ENCODE measurements around the gene PPP1R2.
A peak's percentile ranks its signal among the peaks of the same experiment; 100 is the strongest.

PPP1R2 gene

DNA sequence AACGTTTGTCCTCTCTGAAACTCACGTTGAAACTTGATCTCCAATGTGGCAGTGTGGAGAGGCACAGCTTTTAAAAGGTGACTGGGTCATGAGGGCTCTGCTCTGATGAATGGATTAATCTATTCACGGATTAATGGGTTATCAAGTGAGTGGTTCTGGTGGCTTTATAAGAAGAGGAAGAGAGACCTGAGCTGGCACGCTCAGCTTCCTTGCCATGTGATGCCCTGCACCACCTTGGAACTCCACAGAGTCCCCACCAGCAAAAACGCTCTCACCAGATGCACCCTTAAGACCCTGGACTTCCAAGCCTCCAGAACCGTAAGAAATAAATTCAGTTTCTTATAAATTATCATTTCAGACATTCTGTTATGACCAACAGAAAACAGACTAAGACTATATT is 2.6 kb downstream of the PPP1R2 start:
- no peaks in the 10 kb centered on the region for H3K9me3 ChIP-seq (ENCODE audit: insufficient read depth, low read depth, low read length)
- peak overlapping the region; percentile 92 for H3K4me2 ChIP-seq (ENCODE audit: low read depth, low read length, poor library complexity, severe bottlenecking)
- H3K27me3 ChIP-seq (ENCODE audit: insufficient read depth, low read length, poor library complexity, severe bottlenecking), result no peaks in the 10 kb centered on the region
- H3K36me3 ChIP-seq (ENCODE audit: insufficient read depth, low read length), result no peaks in the 10 kb centered on the region
- peaks cover 50% of the 10 kb centered on the region for H4K20me1 ChIP-seq (ENCODE audit: insufficient read depth, low read length, poor library complexity, severe bottlenecking)
- no peaks in the 10 kb centered on the region for H3F3A ChIP-seq (ENCODE audit: low read depth)
- no peak for TF ChIP-seq EZH2phosphoT487 (IDR thresholded peaks at IDR 0.05; ENCODE audit: borderline replicate concordance)
- TF ChIP-seq, protein P1, sequence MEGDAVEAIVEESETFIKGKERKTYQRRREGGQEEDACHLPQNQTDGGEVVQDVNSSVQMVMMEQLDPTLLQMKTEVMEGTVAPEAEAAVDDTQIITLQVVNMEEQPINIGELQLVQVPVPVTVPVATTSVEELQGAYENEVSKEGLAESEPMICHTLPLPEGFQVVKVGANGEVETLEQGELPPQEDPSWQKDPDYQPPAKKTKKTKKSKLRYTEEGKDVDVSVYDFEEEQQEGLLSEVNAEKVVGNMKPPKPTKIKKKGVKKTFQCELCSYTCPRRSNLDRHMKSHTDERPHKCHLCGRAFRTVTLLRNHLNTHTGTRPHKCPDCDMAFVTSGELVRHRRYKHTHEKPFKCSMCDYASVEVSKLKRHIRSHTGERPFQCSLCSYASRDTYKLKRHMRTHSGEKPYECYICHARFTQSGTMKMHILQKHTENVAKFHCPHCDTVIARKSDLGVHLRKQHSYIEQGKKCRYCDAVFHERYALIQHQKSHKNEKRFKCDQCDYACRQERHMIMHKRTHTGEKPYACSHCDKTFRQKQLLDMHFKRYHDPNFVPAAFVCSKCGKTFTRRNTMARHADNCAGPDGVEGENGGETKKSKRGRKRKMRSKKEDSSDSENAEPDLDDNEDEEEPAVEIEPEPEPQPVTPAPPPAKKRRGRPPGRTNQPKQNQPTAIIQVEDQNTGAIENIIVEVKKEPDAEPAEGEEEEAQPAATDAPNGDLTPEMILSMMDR (conservative IDR thresholded peaks at IDR 0.05; ENCODE audit: low read length), result no peak
- peaks cover 53% of the 10 kb centered on the region for H3K4me1 ChIP-seq (ENCODE audit: insufficient read depth, low read length, poor library complexity, severe bottlenecking)
- peak overlapping the region; percentile 82 for H3K9ac ChIP-seq (ENCODE audit: low read depth, low read length, poor library complexity, severe bottlenecking)
- peaks cover 74% of the 10 kb centered on the region for H3K79me2 ChIP-seq (ENCODE audit: insufficient read depth, low read length)
- no peaks in the 10 kb centered on the region for H3K9me2 ChIP-seq (replicated peaks; ENCODE audit: low read depth, low read length)
- H3K4me3 ChIP-seq (ENCODE audit: low read length, poor library complexity, severe bottlenecking), result peak overlapping the region; percentile 96
- H2AFZ ChIP-seq (ENCODE audit: low read length), result no peak overlapping the region

DNA sequence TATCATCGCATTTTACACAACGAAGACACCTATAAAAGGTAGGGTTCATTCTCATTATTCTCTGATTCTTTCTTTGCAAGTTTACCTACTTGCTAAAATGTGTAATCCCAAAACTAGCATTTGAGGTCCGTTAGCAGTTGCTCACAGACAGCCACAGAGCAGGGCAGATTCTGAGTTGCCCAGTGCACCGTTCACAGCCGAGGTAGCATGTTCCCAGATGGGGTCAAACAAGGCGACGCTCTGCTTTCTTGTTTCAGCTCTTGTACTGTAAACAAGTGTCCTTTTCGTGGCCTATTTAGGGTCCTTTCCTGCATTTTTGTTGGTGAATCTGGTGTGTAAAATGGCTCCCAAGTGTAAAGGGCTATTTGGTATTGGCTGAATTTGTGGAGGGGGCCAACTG is 3.1 kb downstream of the PPP1R2 start:
- Histone ChIP-seq H3K36me3 (ENCODE audit: insufficient read depth, low read length) (no peaks in the 10 kb centered on the region), H3K4me3 (ENCODE audit: low read length, poor library complexity, severe bottlenecking) (peak overlapping the region; percentile 96), H3K4me1 (ENCODE audit: insufficient read depth, low read length, poor library complexity, severe bottlenecking) (peaks cover 57% of the 10 kb centered on the region), H3K9me3 (ENCODE audit: insufficient read depth, low read depth, low read length) (no peaks in the 10 kb centered on the region), H3K27me3 (ENCODE audit: insufficient read depth, low read length, poor library complexity, severe bottlenecking) (no peaks in the 10 kb centered on the region), H4K20me1 (ENCODE audit: insufficient read depth, low read length, poor library complexity, severe bottlenecking) (peaks cover 53% of the 10 kb centered on the region), H3K4me2 (ENCODE audit: low read depth, low read length, poor library complexity, severe bottlenecking) (peak overlapping the region; percentile 92), H3K9me2 (replicated peaks; ENCODE audit: low read depth, low read length) (no peaks in the 10 kb centered on the region), H3F3A (ENCODE audit: low read depth) (no peaks in the 10 kb centered on the region), H2AFZ (ENCODE audit: low read length) (no peak overlapping the region), H3K9ac (ENCODE audit: low read depth, low read length, poor library complexity, severe bottlenecking) (peak overlapping the region; percentile 82), H3K79me2 (ENCODE audit: insufficient read depth, low read length) (peaks cover 79% of the 10 kb centered on the region)
- no peak for TF ChIP-seq EZH2phosphoT487 (IDR thresholded peaks at IDR 0.05; ENCODE audit: borderline replicate concordance)
- TF ChIP-seq, protein P1 (conservative IDR thresholded peaks at IDR 0.05; ENCODE audit: low read length), result no peak

DNA sequence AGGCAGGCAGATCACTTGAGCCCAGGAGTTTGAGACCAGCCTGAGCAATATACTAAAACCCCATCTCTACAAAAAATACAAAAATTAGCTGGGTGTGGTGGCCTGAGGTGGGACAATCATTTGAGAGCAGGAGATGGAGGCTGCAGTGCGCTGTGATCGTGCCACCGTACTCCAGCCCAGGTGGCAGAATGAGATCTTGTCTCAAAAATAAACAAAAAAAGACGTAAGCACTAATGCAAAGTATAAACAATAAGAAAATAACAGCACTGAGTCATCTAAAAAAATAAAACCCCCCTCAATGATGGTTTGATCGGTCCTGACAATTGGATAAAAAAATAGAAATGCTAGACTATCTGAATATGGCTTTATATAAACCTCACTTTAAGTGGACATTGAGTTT is 3.6 kb downstream of the PPP1R2 start:
- peak overlapping the region; percentile 92 for H3K4me2 ChIP-seq (ENCODE audit: low read depth, low read length, poor library complexity, severe bottlenecking)

More for the DNA sequence above, 3.6 kb downstream of the PPP1R2 start:
- Histone ChIP-seq H3K9me2 (replicated peaks; ENCODE audit: low read depth, low read length) (no peaks in the 10 kb centered on the region), H3K9me3 (ENCODE audit: insufficient read depth, low read depth, low read length) (no peaks in the 10 kb centered on the region), H3K36me3 (ENCODE audit: insufficient read depth, low read length) (no peaks in the 10 kb centered on the region), H3K4me3 (ENCODE audit: low read length, poor library complexity, severe bottlenecking) (peak overlapping the region; percentile 96), H3F3A (ENCODE audit: low read depth) (no peaks in the 10 kb centered on the region), H2AFZ (ENCODE audit: low read length) (no peak overlapping the region), H3K79me2 (ENCODE audit: insufficient read depth, low read length) (peaks cover 85% of the 10 kb centered on the region), H3K27me3 (ENCODE audit: insufficient read depth, low read length, poor library complexity, severe bottlenecking) (no peaks in the 10 kb centered on the region), H4K20me1 (ENCODE audit: insufficient read depth, low read length, poor library complexity, severe bottlenecking) (peaks cover 56% of the 10 kb centered on the region), H3K9ac (ENCODE audit: low read depth, low read length, poor library complexity, severe bottlenecking) (peak overlapping the region; percentile 82), H3K4me1 (ENCODE audit: insufficient read depth, low read length, poor library complexity, severe bottlenecking) (peaks cover 60% of the 10 kb centered on the region)
- TF ChIP-seq EZH2phosphoT487 (IDR thresholded peaks at IDR 0.05; ENCODE audit: borderline replicate concordance), result no peak
- TF ChIP-seq, protein P1 (conservative IDR thresholded peaks at IDR 0.05; ENCODE audit: low read length), result no peak

Data from Loucy (cell line).